ENCODE measurements around the gene PPCDC. TPM values are rescaled to one million over a fixed set of nuclear protein-coding genes. Genes with fewer than 3 reads are reported as not detected.

The PPCDC gene
- total RNA-seq, 1 experiment from 2014 or later, result 14.7 TPM

- H3K4me1 ChIP-seq, result no peaks in the 10 kb centered on the region
- no peak overlapping the region for H3K4me3 ChIP-seq (ENCODE audit: low read depth, low read length)
- H3K9me3 ChIP-seq, result no peaks in the 10 kb centered on the region
- H3K4me1 Mint-ChIP-seq (ENCODE audit: low read depth, unreplicated experiment), result no peaks in the 10 kb centered on the region
- CTCF ChIA-PET, result interaction anchor here (0.6 kb wide), 1 partner anchor 12 kb away, joined by 4 read pairs; no protein-coding TSS in a partner anchor
- no peak for TF ChIP-seq CTCF (IDR thresholded peaks at IDR 0.05; ENCODE audit: insufficient read depth in 1 of 2, low read depth in 1 of 2, low read length in 1 of 2, severe bottlenecking in 1 of 2, unreplicated experiment in 1 of 2)
- H3K36me3 Mint-ChIP-seq (ENCODE audit: insufficient read depth, unreplicated experiment), result no peaks in the 10 kb centered on the region
- POLR2A ChIA-PET, result interaction anchor here (1.1 kb wide), 1 partner anchor 51 kb away, joined by 6 read pairs; the partner anchor contains the start of gene RPP25
- no peaks in the 10 kb centered on the region for H3K9me3 Mint-ChIP-seq (ENCODE audit: unreplicated experiment)
- DNase-seq, result no peak
- no peaks in the 10 kb centered on the region for H3K27me3 Mint-ChIP-seq (ENCODE audit: insufficient read depth, unreplicated experiment)
- H3K27ac Mint-ChIP-seq (ENCODE audit: unreplicated experiment), result no peak overlapping the region
- intact Hi-C loops (cut with micrococcal nuclease; ENCODE audit: unreplicated experiment), result no loop called here
- H3K36me3 ChIP-seq (ENCODE audit: control insufficient read depth, insufficient read depth, low read length), result no peaks in the 10 kb centered on the region
- H3K4me3 Mint-ChIP-seq (ENCODE audit: unreplicated experiment), result no peak overlapping the region
- BruUV-seq (replicated peaks), result no TSS peak
- no peaks in the 10 kb centered on the region for H3K27me3 ChIP-seq (replicated peaks; ENCODE audit: control insufficient read depth, insufficient read depth, low read length)
Observed at GRCh38 chr15:75008221-75008625, 15.2 kb upstream of the PPCDC start.

- no peak overlapping the region for H3K4me3 Mint-ChIP-seq (ENCODE audit: unreplicated experiment)
- ChIA-PET POLR2A (interaction anchor here (1.1 kb wide), 1 partner anchor 52 kb away, joined by 6 read pairs; the partner anchor contains the start of gene RPP25), CTCF (interaction anchor here (0.6 kb wide), 1 partner anchor 11 kb away, joined by 4 read pairs; no protein-coding TSS in a partner anchor)
- H3K9me3 Mint-ChIP-seq (ENCODE audit: unreplicated experiment), result no peaks in the 10 kb centered on the region
- no peaks in the 10 kb centered on the region for H3K36me3 Mint-ChIP-seq (ENCODE audit: insufficient read depth, unreplicated experiment)
- BruUV-seq (replicated peaks), result no TSS peak
- no peaks in the 10 kb centered on the region for H3K27me3 ChIP-seq (replicated peaks; ENCODE audit: control insufficient read depth, insufficient read depth, low read length)
- H3K4me1 Mint-ChIP-seq (ENCODE audit: low read depth, unreplicated experiment), result no peaks in the 10 kb centered on the region
- no peak for DNase-seq
- no peaks in the 10 kb centered on the region for H3K4me1 ChIP-seq
- no peak overlapping the region for H3K4me3 ChIP-seq (ENCODE audit: low read depth, low read length)
- no peak overlapping the region for H3K27ac Mint-ChIP-seq (ENCODE audit: unreplicated experiment)
- H3K36me3 ChIP-seq (ENCODE audit: control insufficient read depth, insufficient read depth, low read length), result no peaks in the 10 kb centered on the region
- no peaks in the 10 kb centered on the region for H3K27me3 Mint-ChIP-seq (ENCODE audit: insufficient read depth, unreplicated experiment)
- intact Hi-C loops (cut with micrococcal nuclease; ENCODE audit: unreplicated experiment), result no loop called here
- no peaks in the 10 kb centered on the region for H3K9me3 ChIP-seq
- no peak for TF ChIP-seq CTCF (IDR thresholded peaks at IDR 0.05; ENCODE audit: insufficient read depth in 1 of 2, low read depth in 1 of 2, low read length in 1 of 2, severe bottlenecking in 1 of 2, unreplicated experiment in 1 of 2)
Observed at GRCh38 chr15:75008629-75009326, 14.6 kb upstream of the PPCDC start.

- Mint-ChIP-seq H3K4me3 (ENCODE audit: unreplicated experiment) (no peak overlapping the region), H3K36me3 (ENCODE audit: insufficient read depth, unreplicated experiment) (no peaks in the 10 kb centered on the region), H3K27ac (ENCODE audit: unreplicated experiment) (no peak overlapping the region), H3K4me1 (ENCODE audit: low read depth, unreplicated experiment) (peaks cover 7% of the 10 kb centered on the region), H3K9me3 (ENCODE audit: unreplicated experiment) (no peaks in the 10 kb centered on the region), H3K27me3 (ENCODE audit: insufficient read depth, unreplicated experiment) (no peaks in the 10 kb centered on the region)
- no TSS peak for BruUV-seq (replicated peaks)
- Histone ChIP-seq H3K4me3 (ENCODE audit: low read depth, low read length) (no peak overlapping the region), H3K27me3 (replicated peaks; ENCODE audit: control insufficient read depth, insufficient read depth, low read length) (no peaks in the 10 kb centered on the region), H3K9me3 (no peaks in the 10 kb centered on the region), H3K4me1 (peaks cover 9% of the 10 kb centered on the region), H3K36me3 (ENCODE audit: control insufficient read depth, insufficient read depth, low read length) (no peaks in the 10 kb centered on the region)
- ChIA-PET POLR2A (no interaction called here), CTCF (no interaction called here)
- DNase-seq, result no peak
- intact Hi-C loops (cut with micrococcal nuclease; ENCODE audit: unreplicated experiment), result no loop called here
- TF ChIP-seq CTCF (IDR thresholded peaks at IDR 0.05; ENCODE audit: insufficient read depth in 1 of 2, low read depth in 1 of 2, low read length in 1 of 2, severe bottlenecking in 1 of 2, unreplicated experiment in 1 of 2), result no peak
Observed at GRCh38 chr15:75016431-75016830, 7.0 kb upstream of the PPCDC start.
